Left renal cortex interstitium (tissue), 4 donors: ENCODE measurements around the gene CLEC20A. TPM values are rescaled to one million over a fixed set of nuclear protein-coding genes. Genes with fewer than 3 reads are reported as not detected.

Experiments
- DNase-seq, 4 donors: peaks; one replicate each; pipeline ENCODE4 v3.0.0-alpha.2; 2013; ENCODE audit warnings: low read depth in 4 of 4, low spot score in 2 of 4, missing footprints in 1 of 4
- polyA plus RNA-seq, 4 donors: library from polyadenylated mRNA; unstranded; fragments of 120-200 nt; gene quantifications; one replicate each; pipeline ENCODE4 v1.2.1, GENCODE V29; 2013; ENCODE audit not compliant: insufficient read length in 4 of 4

Gene CLEC20A
- polyA plus RNA-seq, 4 donors, result 0.19 to 0.42 (median 0.31) TPM

GRCh38 chr1:178434360-178434759 is 62.4 kb downstream of the CLEC20A start:
- DNase-seq, result no peak

Other genes with a start within 250 kb of the CLEC20A start
- gene TEX35, start 16.1 kb upstream of the CLEC20A start, polyA plus RNA-seq, result under 1 TPM in 1 of 4 donors, not detected in 3; 0.21 TPM
- gene RALGPS2, start 228.3 kb upstream of the CLEC20A start, polyA plus RNA-seq, result 10 to 100 TPM; 29.6 to 35.2 (median 31.7) TPM